Glutamatergic neuron (in vitro differentiated cells): Measurements from ENCODE around the gene OSBP2. TPM values are rescaled to one million over a fixed set of nuclear protein-coding genes. Genes with fewer than 3 reads are reported as not detected.
"Not testable (repeated sequence)": the region's sequence is repeated elsewhere in the genome, so short reads cannot be mapped to it uniquely, and the experiment has no call there.

Source experiments
- DNase-seq: peaks from one replicate; pipeline ENCODE4 v3.0.0; 2022
- H3K27ac Mint-ChIP-seq: one replicate; pipeline ENCODE4 v1.8.0; 2020; ENCODE audit warnings: mild to moderate bottlenecking, mixed read lengths, inconsistent platforms; ENCODE audit not compliant: unreplicated experiment
- H3K27me3 Mint-ChIP-seq: one replicate; pipeline ENCODE4 v1.8.0; 2020; ENCODE audit warnings: mild to moderate bottlenecking, moderate library complexity, mixed read lengths, inconsistent platforms; ENCODE audit not compliant: unreplicated experiment
- H3K36me3 Mint-ChIP-seq: one replicate; pipeline ENCODE4 v1.8.0; 2020; ENCODE audit warnings: mild to moderate bottlenecking, mixed read lengths, inconsistent platforms; ENCODE audit not compliant: unreplicated experiment
- H3K4me1 Mint-ChIP-seq: one replicate; pipeline ENCODE4 v1.8.0; 2020; ENCODE audit warnings: mild to moderate bottlenecking, low read depth, mixed read lengths, inconsistent platforms; ENCODE audit not compliant: unreplicated experiment
- H3K4me3 Mint-ChIP-seq: one replicate; pipeline ENCODE4 v1.8.0; 2020; ENCODE audit warnings: mild to moderate bottlenecking, mixed read lengths, inconsistent platforms; ENCODE audit not compliant: unreplicated experiment
- H3K9me3 Mint-ChIP-seq: one replicate; pipeline ENCODE4 v1.8.0; 2020; ENCODE audit warnings: mild to moderate bottlenecking, moderate library complexity, mixed read lengths, inconsistent platforms; ENCODE audit not compliant: unreplicated experiment
- CTCF ChIP-seq: fragments of 200-600 bp; sonication (generic); IDR thresholded peaks from one replicate; pipeline ENCODE4 v1.5.0; 2021; ENCODE audit not compliant: partially characterized antibody, unreplicated experiment
- total RNA-seq: library from RNA; stranded (reverse); fragmentation: NEBNext Ultra II Directional; extraction: Animal tissue kit (Norgen Biotek cat#: 25700); gene quantifications from one replicate; pipeline ENCODE4 v1.2.1, GENCODE V29; 2021; ENCODE audit not compliant: unreplicated experiment

The OSBP2 gene
- total RNA-seq, 1 donor from 2014 or later, result 18.3 TPM

GRCh38 chr22:30774566-30774965 is 79.9 kb downstream of the OSBP2 start:
- H3K9me3 Mint-ChIP-seq, result no peaks in the 10 kb centered on the region

DNA sequence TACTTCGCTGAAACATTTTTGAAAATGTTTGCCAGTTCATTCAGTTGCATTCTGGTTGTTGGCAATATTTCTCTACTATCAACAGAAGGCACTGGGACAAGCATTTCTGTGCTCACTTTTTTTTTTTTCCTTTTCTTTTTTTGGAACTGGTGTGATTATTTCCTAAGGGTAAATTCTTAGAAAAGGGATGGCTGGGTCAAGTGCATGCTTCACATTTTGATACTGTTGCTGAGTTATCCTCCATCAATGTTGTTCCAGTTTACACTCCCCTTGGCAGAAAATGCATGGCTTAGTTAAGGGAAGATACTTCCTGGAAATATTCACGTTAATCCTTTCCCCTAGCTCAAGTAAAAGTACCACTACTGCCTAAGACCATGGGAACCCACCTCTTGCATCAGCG is 81.8 kb downstream of the OSBP2 start:
- H3K27ac Mint-ChIP-seq, result no peak overlapping the region
- no peaks in the 10 kb centered on the region for H3K9me3 Mint-ChIP-seq
- peaks cover 5% of the 10 kb centered on the region for H3K27me3 Mint-ChIP-seq
- TF ChIP-seq CTCF, result no peak
- H3K4me1 Mint-ChIP-seq, result no peaks in the 10 kb centered on the region
- no peak for DNase-seq
- H3K4me3 Mint-ChIP-seq, result no peak overlapping the region
- no peaks in the 10 kb centered on the region for H3K36me3 Mint-ChIP-seq

More at GRCh38 chr22:30774566-30774965, 79.9 kb downstream of the OSBP2 start:
- H3K4me1 Mint-ChIP-seq, result no peaks in the 10 kb centered on the region
- no peak overlapping the region for H3K4me3 Mint-ChIP-seq
- H3K27ac Mint-ChIP-seq, result no peak overlapping the region
- no peak for TF ChIP-seq CTCF
- no peak for DNase-seq
- H3K27me3 Mint-ChIP-seq, result peaks cover 5% of the 10 kb centered on the region
- H3K36me3 Mint-ChIP-seq, result no peaks in the 10 kb centered on the region

DNA sequence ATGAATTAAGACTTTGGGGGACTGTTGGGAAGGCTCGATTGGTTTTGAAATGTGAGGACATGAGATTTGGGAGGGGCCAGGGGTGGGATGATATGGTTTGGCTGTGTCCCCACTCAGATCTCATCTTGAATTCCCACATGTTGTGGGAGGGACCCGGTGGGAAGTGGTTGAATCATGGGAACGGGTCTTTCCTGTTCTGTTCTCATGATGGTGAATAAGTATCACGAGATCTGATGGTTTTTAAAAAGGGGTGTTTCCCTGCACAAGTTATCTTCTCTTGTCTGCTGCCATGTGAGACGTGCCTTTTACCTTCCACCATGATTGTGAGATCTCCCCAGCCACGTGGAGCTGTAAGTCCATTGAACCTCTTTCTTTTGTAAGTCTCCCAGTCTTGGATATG is 82.5 kb downstream of the OSBP2 start:
- H3K4me3 Mint-ChIP-seq, H3K36me3 Mint-ChIP-seq, H3K27ac Mint-ChIP-seq, H3K27me3 Mint-ChIP-seq, H3K4me1 Mint-ChIP-seq, DNase-seq, H3K9me3 Mint-ChIP-seq: not testable (repeated sequence)

- H3K9me3 Mint-ChIP-seq, result no peaks in the 10 kb centered on the region
- H3K4me1 Mint-ChIP-seq, result no peaks in the 10 kb centered on the region
- H3K36me3 Mint-ChIP-seq, result no peaks in the 10 kb centered on the region
- H3K4me3 Mint-ChIP-seq, result no peak overlapping the region
- no peak for DNase-seq
- no peak for TF ChIP-seq CTCF
- H3K27ac Mint-ChIP-seq, result no peak overlapping the region
- H3K27me3 Mint-ChIP-seq, result peaks cover 5% of the 10 kb centered on the region
These were observed 82.9 kb downstream of the OSBP2 start for GRCh38 chr22:30777587-30777986.

DNA sequence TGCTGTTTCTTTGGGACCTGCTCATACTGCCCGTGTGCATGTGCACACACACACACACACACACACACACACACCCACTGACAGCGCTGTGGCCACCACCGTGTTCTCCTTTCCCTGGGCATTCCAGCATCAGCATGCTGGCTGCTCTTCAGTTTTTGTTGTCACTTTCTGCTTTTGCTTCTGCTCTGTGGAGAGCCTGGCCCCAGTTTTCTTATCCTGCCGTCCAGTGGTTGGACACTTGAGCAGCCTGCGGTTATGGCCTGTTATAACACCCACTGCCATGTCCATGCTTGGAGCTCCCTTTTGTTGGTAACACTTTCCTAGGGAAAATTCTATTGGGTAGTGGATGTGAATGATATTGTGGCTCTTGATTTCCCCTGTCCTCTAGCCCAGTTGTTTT is 83.6 kb downstream of the OSBP2 start:
- Mint-ChIP-seq H3K4me1 (no peaks in the 10 kb centered on the region), H3K36me3 (no peaks in the 10 kb centered on the region), H3K4me3 (no peak overlapping the region), H3K27me3 (peaks cover 5% of the 10 kb centered on the region), H3K27ac (no peak overlapping the region), H3K9me3 (no peaks in the 10 kb centered on the region)
- TF ChIP-seq CTCF, result no peak
- DNase-seq, result no peak

GRCh38 chr22:30780026-30780425 is 85.4 kb downstream of the OSBP2 start:
- H3K27me3 Mint-ChIP-seq, result peaks cover 3% of the 10 kb centered on the region
- no peak for DNase-seq
- TF ChIP-seq CTCF, result no peak
- no peaks in the 10 kb centered on the region for H3K4me1 Mint-ChIP-seq
- no peak overlapping the region for H3K4me3 Mint-ChIP-seq
- H3K27ac Mint-ChIP-seq, result no peak overlapping the region
- H3K36me3 Mint-ChIP-seq, result no peaks in the 10 kb centered on the region
- no peaks in the 10 kb centered on the region for H3K9me3 Mint-ChIP-seq
